ENCODE measurements around the gene MED7. TPM values are rescaled to one million over a fixed set of nuclear protein-coding genes. Genes with fewer than 3 reads are reported as not detected.

Gene MED7
- total RNA-seq, 2 experiments from 2014 or later, result 18.9 to 23.3 TPM

DNA sequence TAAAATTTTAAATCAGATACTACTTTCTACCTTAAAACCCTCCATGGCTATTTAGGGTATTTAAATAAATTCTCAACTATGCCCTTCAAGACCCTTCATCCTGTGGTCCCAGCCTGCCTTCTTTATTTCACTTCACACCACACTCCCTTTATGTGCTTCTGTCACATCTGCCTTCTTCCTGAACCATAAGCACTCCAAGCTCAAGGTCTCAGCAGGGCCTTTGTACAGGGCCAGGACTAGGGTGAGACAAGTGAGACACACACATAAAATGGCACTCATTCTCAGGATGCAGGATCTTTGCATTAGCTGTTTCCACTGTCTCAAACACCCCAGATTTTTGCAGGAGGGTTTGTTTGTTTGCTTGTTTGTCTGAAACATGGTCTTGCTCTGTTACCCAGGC lies 45.6 kb upstream of the MED7 start:
- H3K9me2 ChIP-seq (ENCODE audit: insufficient read depth, low read length), result no peaks in the 10 kb centered on the region
- H3K4me3 ChIP-seq (ENCODE audit: low read depth, low read length, poor library complexity, severe bottlenecking), result no peak overlapping the region
- CTCF ChIA-PET (ENCODE audit: unreplicated experiment), result no interaction called here
- TF ChIP-seq EZH2phosphoT487 (IDR thresholded peaks at IDR 0.05; ENCODE audit: borderline replicate concordance, low read depth, low read length), result no peak
- TF ChIP-seq, protein P1, sequence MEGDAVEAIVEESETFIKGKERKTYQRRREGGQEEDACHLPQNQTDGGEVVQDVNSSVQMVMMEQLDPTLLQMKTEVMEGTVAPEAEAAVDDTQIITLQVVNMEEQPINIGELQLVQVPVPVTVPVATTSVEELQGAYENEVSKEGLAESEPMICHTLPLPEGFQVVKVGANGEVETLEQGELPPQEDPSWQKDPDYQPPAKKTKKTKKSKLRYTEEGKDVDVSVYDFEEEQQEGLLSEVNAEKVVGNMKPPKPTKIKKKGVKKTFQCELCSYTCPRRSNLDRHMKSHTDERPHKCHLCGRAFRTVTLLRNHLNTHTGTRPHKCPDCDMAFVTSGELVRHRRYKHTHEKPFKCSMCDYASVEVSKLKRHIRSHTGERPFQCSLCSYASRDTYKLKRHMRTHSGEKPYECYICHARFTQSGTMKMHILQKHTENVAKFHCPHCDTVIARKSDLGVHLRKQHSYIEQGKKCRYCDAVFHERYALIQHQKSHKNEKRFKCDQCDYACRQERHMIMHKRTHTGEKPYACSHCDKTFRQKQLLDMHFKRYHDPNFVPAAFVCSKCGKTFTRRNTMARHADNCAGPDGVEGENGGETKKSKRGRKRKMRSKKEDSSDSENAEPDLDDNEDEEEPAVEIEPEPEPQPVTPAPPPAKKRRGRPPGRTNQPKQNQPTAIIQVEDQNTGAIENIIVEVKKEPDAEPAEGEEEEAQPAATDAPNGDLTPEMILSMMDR (conservative IDR thresholded peaks at IDR 0.05; ENCODE audit: low read length), result no peak
- no peaks in the 10 kb centered on the region for H3K79me2 ChIP-seq (ENCODE audit: insufficient read depth, low read depth, low read length)
- no peaks in the 10 kb centered on the region for H3K9me3 ChIP-seq (ENCODE audit: low read length)
- H3K27ac ChIP-seq (ENCODE audit: low read depth, low read length, poor library complexity, severe bottlenecking), result no peak overlapping the region
- no peak overlapping the region for H2AFZ ChIP-seq (ENCODE audit: low read length)
- POLR2A ChIA-PET, result no interaction called here
- no peak overlapping the region for H3K4me2 ChIP-seq (ENCODE audit: low read length)
- no peaks in the 10 kb centered on the region for H3K36me3 ChIP-seq (ENCODE audit: insufficient read depth, low read length)
- intact Hi-C loops (cut with micrococcal nuclease; ENCODE audit: unreplicated experiment), result no loop called here
- H4K20me1 ChIP-seq (ENCODE audit: insufficient read depth, low read length), result no peaks in the 10 kb centered on the region
- BruUV-seq (replicated peaks), result no TSS peak
- no peaks in the 10 kb centered on the region for H3K4me1 ChIP-seq (ENCODE audit: insufficient read depth, low read length, poor library complexity, severe bottlenecking)
- no peak for DNase-seq (ENCODE audit: low spot score)

DNA sequence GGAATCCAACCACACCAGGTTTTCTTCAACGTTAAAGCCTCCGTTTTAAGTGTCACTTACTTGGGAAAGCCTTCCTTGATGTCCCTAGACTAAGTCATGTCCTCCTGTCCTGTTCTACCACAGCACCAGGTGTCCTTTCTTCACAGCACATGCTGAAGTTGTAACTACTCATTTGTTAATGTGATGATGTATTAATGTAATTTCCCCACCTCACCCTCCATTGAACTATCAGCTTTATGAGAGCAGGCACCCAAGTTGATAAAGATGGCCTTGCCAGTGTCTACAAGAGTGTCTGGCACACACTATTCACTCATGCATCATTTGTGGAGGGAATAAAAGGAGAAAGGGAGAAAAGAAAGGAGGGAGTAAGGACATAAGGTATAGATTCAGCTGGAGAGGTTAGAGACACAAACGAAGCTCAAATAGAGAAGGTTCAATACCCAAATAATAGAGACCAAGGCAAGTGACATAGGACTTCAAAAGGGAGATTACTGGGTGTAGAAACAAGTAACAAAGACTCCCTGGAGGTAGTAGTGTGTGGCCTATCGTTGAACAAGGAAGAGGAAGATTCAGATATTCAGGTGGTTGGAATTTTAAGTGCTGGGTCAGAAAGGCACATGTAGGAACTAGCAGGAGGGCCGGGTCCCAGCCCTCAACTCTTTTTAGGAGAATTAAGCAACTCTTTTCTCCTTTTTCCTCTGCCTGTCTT lies 44.5 kb upstream of the MED7 start:
- no TSS peak for BruUV-seq (replicated peaks)
- intact Hi-C loops (cut with micrococcal nuclease; ENCODE audit: unreplicated experiment), result loop anchor here (2.0 kb wide), 1 partner anchor 44 kb away; no protein-coding TSS in a partner anchor
- no peaks in the 10 kb centered on the region for H4K20me1 ChIP-seq (ENCODE audit: insufficient read depth, low read length)
- H3K79me2 ChIP-seq (ENCODE audit: insufficient read depth, low read depth, low read length), result no peaks in the 10 kb centered on the region
- H3K9me2 ChIP-seq (ENCODE audit: insufficient read depth, low read length), result no peaks in the 10 kb centered on the region
- H3K9me3 ChIP-seq (ENCODE audit: low read length), result no peaks in the 10 kb centered on the region
- no peak overlapping the region for H3K4me2 ChIP-seq (ENCODE audit: low read length)
- no peak overlapping the region for H3K27ac ChIP-seq (ENCODE audit: low read depth, low read length, poor library complexity, severe bottlenecking)
- POLR2A ChIA-PET, result interaction anchor here (0.9 kb wide), 1 partner anchor 150 kb away, joined by 3 read pairs; no protein-coding TSS in a partner anchor
- DNase-seq (ENCODE audit: low spot score), result no peak
- H3K4me3 ChIP-seq (ENCODE audit: low read depth, low read length, poor library complexity, severe bottlenecking), result no peak overlapping the region
- CTCF ChIA-PET (ENCODE audit: unreplicated experiment), result no interaction called here
- no peak overlapping the region for H2AFZ ChIP-seq (ENCODE audit: low read length)
- H3K4me1 ChIP-seq (ENCODE audit: insufficient read depth, low read length, poor library complexity, severe bottlenecking), result no peaks in the 10 kb centered on the region
- TF ChIP-seq, protein P1 (conservative IDR thresholded peaks at IDR 0.05; ENCODE audit: low read length), result no peak
- TF ChIP-seq EZH2phosphoT487 (IDR thresholded peaks at IDR 0.05; ENCODE audit: borderline replicate concordance, low read depth, low read length), result no peak
- no peaks in the 10 kb centered on the region for H3K36me3 ChIP-seq (ENCODE audit: insufficient read depth, low read length)

Measured in OCI-LY7 (cell line).